Suppressor macrophage treated with lipopolysaccharide for 1 hour (primary cell): ENCODE data around the gene MAL.

Experiments used
- DNase-seq, 3 donors: peaks; one replicate each; pipeline ENCODE4 v3.0.0-alpha.2; 2020 to 2022

The MAL gene

DNA sequence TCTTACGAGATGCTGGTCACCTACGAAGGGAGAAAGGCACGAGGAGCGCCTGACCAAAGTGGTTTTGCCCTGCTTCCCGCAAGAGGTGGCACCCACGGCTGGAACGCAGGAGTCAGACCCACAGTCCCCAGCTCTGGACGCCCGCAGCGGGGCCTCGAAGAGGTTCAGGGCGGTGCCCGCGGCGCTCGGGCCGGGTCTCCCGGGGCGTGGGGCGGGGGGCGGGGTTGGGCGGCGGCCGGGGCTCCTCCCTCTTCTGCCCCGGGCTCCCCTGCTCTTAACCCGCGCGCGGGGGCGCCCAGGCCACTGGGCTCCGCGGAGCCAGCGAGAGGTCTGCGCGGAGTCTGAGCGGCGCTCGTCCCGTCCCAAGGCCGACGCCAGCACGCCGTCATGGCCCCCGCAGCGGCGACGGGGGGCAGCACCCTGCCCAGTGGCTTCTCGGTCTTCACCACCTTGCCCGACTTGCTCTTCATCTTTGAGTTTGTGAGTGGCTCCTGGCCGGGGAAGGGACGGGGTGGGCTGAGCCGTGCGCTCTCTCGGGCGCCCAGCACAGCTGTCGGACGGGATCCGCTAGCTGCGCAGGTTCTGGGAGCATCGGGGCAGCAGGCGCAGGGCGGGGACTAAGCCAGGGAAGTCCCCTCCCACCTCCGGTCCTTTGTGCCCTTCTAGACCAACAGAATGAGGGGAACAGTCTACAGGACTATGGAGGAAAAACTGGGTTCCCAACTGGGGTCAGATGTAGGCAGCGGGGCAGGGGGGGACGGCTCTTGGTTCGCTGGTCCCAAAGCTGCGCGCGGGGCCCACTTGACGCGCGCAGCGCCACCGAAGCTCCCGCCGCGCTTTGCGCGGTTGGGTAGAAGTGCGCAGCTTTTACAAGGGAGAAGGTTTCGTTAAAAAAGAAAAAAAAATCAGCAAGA, at the start of gene MAL:
Gene MAL (plus strand): TSS at position 303 of the 914 bp plus-strand sequence. CDS start 85 bp downstream, at position 388.
- peak in 1 of 3 donors; percentile 29 for DNase-seq

- no peak for DNase-seq
These were observed 47.7 kb upstream of the MAL start for GRCh38 chr2:94977826-94978225.

DNA sequence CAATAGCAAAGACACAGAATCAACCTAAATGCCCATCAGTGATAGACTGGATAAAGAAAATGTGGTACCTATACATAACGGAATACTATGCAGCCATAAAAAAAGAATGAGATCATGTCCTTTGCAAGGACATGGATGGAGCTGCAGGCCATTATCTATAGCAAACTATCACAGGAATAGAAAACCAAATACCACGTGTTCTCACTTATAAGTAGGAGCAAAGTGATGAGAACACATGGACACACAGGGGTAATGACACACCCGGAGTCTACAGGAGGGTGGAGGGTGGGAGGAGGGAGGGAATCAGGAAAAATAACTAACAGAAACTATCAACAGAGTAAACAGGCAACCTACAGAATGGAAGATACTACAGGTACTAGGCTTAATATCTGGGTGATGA, 46.6 kb upstream of the MAL start:
- DNase-seq = no peak

DNA sequence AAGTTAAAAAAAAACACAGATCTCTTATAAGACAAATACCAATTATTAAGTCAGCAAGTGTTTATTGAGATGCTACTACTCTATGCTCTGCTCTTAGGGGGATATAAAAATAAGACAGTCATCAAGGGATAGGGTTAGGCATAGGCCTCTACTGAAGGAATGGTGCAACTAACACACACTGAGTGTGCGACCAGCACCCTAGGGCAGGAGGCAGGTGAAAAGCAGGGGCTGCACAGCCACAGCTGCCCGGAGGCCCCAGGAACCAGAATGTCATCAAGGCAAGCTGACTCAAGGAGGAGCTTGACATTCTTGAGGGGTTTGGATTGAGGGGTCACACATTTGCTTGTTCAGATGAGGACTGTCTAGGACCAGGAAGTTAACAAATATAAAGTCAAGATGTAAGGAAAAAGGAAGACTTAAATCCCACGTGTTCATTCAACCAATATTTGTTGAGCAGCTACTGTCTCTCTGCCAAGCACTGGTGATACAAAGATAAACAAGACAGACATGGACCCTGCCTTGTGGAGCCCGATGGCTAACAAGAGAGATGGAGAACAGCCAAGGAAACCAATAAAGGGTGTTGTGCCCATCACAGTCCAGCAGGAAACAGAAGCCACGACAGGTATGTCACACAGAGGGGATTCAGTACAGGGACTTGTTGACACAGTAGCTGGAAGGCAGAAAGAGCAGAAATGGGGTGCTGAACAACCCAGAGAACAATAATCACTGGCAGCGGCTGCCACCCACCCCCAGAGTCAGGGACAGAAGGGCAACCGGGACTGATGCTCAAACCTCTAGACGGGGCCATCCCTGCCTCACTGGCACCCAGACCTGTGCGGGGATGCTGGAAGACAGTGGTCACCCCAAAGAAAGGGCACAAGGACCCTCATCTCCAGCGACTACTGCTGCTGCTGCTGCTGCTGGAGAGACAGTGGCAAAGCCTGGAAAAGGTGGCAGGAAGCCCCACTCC, 45.8 kb upstream of the MAL start:
- DNase-seq = no peak

- DNase-seq = no peak
These were observed 45.1 kb upstream of the MAL start for GRCh38 chr2:94980406-94980805.

GRCh38 chr2:94982156-94982555, 43.4 kb upstream of the MAL start:
- DNase-seq = no peak

DNA sequence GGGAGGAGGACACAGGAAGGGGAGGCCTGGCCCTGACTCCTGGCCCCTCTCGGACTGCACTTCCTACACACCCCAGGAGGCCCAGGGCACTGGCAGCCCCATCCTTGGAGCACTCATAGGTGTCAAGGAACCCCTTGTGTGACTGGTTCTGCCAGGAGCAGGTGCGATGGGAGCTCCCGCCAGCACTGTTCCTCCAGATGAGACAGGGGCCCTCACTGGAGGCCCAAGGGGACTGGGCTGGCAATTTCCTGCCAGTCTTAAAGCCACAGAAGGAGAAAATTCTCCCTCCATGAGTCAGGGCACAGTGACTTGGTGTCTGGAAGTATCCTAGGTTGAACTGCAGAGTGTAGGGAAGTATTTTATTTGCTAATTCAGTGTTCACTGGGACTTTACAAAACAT, 42.8 kb upstream of the MAL start:
- DNase-seq = no peak

- no peak for DNase-seq
These were observed 40.4 kb upstream of the MAL start for GRCh38 chr2:94984964-94985575.

DNA sequence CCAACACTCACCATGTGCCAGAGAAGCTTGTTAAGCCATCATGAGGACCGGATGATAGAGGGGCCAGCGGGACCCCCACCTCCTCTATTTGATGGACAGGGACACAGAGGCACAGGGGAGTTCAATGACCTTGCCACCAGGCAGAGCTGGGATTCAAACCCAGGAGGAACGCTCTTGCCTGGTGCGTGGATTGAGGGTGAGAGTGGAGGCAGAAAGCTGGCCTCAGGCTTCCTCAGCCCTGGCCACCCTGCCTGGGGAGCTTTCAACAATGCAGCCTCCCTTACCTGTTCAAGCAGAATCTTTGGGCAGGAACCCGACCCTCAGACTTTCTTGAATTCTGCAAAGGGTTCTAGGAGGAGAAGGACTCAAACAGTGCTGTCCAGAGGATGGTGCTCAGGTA, 39.9 kb upstream of the MAL start:
- DNase-seq = no peak

- peak; percentile 50 to 69 (median 63) for DNase-seq
These were observed 39.0 kb upstream of the MAL start for GRCh38 chr2:94986392-94986963.

GRCh38 chr2:94987074-94988020, 38.2 kb upstream of the MAL start:
- DNase-seq = no peak

DNA sequence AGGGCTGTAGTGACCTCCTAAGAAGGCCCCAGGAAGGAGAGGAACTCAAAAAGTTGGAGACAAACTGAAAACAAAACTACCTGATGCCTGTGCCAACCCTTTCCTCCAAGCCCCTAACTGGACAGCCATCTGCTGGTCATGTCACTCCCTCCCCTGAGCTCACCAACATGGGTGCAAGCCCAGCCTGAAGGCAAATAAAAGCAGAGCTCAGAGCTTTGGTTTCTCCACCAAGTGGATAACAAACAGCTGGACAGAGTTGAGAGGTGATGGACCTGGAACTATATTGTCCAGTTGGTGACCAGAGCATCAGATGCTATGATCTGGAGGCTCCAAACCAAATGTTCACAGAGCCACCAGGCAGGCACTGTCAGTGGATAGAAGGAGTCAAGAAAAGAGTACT, 34.6 kb upstream of the MAL start:
- DNase-seq = no peak

- no peak for DNase-seq
These were observed 33.1 kb upstream of the MAL start for GRCh38 chr2:94992360-94992759.

GRCh38 chr2:94993176-94994062, 32.1 kb upstream of the MAL start:
- no peak for DNase-seq

DNA sequence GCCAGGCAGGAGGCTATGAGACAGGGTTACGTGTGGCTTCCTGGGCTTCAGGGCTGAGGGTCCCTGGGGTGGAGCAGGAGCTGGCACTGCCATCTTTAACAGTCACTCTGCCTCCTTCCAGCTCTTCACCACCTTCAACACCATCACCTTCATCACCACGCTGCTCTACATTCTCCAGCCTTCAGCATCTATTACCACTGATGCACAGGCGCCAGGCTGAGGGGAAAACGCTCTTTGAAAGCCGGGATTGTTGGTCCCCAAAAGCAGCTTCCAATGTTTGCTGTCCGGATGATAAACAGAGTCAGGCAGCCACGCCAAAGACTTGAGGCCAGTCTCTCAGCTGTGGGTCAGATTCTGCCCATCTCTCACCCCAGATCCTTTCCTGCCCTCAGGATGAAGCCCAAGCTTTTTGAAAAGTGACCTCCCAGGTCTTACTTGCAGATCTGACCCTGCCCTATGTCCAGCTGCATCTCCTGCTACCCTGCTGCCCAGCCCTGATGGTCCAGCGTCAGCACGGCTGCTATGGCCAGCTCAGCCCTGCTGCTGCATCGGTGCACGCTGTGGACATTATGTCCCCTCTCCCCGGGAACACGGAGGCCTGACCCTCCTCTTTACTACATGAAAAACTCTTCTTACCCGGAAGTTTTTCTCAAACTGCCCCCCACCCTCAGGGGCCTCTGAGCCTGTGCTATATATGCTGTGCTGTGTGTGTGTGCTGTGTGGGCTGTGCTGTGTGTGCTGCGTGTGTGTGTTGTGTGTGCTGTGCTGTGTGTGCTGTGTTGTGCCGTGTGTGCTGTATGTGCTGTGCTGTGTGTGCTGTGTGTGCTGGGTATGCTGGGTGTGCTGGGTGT, 31.2 kb upstream of the MAL start:
- DNase-seq = no peak

- no peak for DNase-seq
These were observed 30.5 kb upstream of the MAL start for GRCh38 chr2:94994914-94995552.

- DNase-seq = no peak
These were observed 29.8 kb upstream of the MAL start for GRCh38 chr2:94995553-94996304.
